GM21447 (cell line): ENCODE data around the gene HLTF.
A peak's percentile ranks its signal among the peaks of the same experiment; 100 is the strongest.
"Not testable (repeated sequence)": the region's sequence is repeated elsewhere in the genome, so short reads cannot be mapped to it uniquely, and the experiment has no call there.

Experiments
- ATAC-seq: cut with Tn5 transposase; IDR thresholded peaks from one replicate; pipeline ENCODE4 v1.9.1; 2021; ENCODE audit not compliant: unreplicated experiment

Gene HLTF, protein sequence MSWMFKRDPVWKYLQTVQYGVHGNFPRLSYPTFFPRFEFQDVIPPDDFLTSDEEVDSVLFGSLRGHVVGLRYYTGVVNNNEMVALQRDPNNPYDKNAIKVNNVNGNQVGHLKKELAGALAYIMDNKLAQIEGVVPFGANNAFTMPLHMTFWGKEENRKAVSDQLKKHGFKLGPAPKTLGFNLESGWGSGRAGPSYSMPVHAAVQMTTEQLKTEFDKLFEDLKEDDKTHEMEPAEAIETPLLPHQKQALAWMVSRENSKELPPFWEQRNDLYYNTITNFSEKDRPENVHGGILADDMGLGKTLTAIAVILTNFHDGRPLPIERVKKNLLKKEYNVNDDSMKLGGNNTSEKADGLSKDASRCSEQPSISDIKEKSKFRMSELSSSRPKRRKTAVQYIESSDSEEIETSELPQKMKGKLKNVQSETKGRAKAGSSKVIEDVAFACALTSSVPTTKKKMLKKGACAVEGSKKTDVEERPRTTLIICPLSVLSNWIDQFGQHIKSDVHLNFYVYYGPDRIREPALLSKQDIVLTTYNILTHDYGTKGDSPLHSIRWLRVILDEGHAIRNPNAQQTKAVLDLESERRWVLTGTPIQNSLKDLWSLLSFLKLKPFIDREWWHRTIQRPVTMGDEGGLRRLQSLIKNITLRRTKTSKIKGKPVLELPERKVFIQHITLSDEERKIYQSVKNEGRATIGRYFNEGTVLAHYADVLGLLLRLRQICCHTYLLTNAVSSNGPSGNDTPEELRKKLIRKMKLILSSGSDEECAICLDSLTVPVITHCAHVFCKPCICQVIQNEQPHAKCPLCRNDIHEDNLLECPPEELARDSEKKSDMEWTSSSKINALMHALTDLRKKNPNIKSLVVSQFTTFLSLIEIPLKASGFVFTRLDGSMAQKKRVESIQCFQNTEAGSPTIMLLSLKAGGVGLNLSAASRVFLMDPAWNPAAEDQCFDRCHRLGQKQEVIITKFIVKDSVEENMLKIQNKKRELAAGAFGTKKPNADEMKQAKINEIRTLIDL

GRCh38 chr3:149086232-149086988, at the start of gene HLTF:
Gene HLTF, minus strand, starts transcription at chr3:149086533. Its CDS starts 197 bp downstream, at chr3:149086336.
- peak; percentile 99 for ATAC-seq

DNA sequence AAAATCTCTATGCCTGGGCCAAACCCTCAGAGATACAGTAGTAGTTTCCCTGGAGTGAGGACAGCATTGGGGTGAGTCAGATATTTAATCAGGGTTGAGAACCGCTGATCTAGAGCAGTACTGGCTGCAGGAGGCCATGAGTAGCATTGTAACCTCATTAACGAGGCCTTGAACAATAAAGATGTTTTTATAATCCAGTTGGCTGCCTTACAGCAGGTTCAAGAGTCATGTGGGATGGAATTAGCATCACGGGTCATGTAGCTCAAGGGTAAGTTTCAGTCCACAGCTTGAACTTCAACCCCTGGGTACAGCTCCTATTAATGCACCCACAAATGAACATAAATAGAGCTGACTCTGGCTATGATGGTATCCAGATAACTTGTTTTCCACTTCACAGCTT, 48.2 kb upstream of the HLTF start:
- no peak for ATAC-seq

GRCh38 chr3:149131589-149131988, 45.3 kb upstream of the HLTF start:
- ATAC-seq, result no peak

- peak; percentile 91 for ATAC-seq
These were observed 43.2 kb upstream of the HLTF start, which contains the start of gene HPS3 for GRCh38 chr3:149129326-149130205. Gene HPS3, plus strand, starts transcription at chr3:149129638. Its CDS starts 86 bp downstream, at chr3:149129724.

- peak; percentile 17 for ATAC-seq
These were observed 42.5 kb upstream of the HLTF start for GRCh38 chr3:149128821-149129220.

GRCh38 chr3:149122721-149123578, 36.6 kb upstream of the HLTF start:
- ATAC-seq, result no peak

GRCh38 chr3:149120051-149120972, 34.0 kb upstream of the HLTF start:
- ATAC-seq, result peak; percentile 86

DNA sequence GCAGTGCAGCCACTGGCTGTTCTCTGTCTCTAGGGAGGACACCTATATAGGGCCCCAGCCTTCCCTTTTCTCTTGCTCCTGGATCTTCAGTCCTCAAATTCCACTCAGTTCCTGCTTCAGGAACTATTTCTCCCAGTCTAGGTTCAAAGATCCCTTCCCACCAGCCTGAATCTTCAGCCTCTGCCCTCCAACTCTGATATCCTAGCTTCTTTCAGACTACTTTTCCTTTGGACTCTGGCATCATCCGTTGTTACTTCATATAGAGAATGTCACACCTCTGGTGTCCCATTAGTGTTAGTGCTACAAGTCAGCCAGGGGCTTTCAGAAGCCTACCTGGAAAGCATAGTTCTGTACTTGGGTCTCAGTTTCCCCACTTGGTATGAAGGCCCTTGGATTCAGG, 33.1 kb upstream of the HLTF start:
- ATAC-seq, result no peak

DNA sequence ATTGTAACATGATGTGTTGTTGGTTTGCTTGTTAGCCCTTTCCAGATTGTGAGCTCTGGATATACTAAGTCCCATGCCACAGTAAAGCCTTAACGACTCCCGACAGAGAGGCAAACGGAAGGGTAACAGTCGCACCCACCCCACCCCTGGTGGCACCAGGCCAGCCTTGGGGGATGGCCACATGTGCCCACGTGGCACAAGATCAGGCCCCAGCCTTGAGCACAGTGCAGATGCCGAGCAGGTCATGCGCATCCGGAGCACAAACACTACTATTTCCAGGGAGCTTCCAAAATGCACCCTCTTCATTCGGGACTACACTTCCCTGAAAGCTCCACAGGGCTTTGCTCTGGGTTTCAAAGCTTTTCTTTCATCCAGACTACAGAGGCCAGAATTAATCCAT, 32.4 kb upstream of the HLTF start:
- ATAC-seq, result no peak

DNA sequence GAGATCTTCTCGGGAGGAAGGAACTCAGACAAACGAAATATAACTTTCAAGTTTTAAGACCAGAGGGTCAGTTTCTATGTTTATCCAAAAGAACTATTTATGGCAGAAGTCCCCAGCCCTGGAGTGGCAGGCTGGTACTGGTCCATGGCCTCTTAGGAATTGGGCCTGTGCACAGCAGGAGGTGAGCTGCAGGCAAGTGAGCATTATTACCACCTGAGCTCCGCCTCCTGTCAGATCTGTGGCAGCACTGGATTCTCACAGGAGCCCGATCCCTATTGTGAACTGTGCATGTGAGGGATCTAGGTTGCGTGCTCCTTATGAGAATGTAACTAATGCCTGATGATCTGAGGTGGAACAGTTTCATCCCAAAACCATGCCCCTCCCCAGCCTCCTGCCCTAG, 28.8 kb upstream of the HLTF start:
- ATAC-seq, result no peak

DNA sequence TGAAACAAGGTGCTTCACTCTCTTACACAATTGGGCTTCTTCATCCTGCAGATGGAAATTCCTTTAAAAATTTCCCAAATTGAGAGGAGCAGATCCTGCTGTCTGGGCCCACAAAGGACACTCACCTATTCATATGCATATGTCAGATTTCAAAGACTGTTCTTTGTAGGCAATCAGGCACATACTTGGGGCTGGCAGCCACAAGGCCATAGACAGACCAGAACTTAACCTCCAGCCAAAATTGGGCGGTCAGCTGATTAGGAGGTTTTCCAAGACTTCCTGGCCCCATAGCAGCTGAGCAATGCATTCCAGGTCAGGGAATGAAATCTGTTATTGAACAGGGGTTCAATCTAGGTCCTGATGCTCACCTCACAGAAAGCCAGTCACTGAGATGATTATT, 28.1 kb upstream of the HLTF start:
- ATAC-seq, result no peak

GRCh38 chr3:149104484-149104883, 18.2 kb upstream of the HLTF start:
- ATAC-seq, result no peak

DNA sequence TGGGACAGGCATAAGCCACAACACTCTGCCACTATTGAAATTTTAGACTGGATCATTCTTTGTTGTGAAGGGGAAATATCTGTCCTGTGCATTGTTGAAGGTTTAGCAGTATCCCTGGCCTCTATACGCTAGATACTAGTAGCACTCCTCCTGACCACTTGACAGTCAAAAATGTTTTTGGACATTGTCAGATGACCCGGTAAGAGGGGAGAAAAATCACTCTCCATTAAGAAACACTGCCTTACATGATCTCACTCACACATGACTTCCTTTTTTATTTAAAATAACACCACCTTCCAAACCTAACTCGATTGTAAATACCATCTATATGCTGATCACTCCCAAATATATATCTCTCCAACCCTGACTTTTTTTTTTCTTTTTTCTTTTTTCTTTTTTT, 15.3 kb upstream of the HLTF start:
- ATAC-seq, result no peak

- no peak for ATAC-seq
These were observed 14.8 kb upstream of the HLTF start for GRCh38 chr3:149101154-149101553.

DNA sequence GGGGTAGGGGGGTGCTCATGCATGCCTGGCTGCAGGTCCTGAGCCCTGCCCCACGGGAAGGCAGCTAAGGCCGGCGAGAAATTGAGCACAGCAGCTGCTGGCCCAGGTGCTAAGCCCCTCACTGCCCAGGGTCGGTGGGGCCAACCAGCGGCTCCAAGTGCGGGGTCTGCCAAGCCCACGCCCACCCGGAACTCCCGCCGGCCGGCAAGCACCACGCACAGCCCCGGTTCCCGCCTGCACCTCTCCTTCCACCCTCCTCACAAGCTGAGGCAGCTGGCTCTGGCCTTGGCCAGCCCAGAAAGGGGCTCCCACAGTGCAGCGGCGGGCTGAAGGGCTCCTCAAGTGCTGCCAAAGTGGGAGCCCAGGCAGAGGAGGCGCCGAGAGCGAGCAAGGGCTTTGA, 11.7 kb upstream of the HLTF start:
- not testable (repeated sequence) for ATAC-seq

GRCh38 chr3:149095487-149095886, 9.2 kb upstream of the HLTF start:
- ATAC-seq, result peak; percentile 85

DNA sequence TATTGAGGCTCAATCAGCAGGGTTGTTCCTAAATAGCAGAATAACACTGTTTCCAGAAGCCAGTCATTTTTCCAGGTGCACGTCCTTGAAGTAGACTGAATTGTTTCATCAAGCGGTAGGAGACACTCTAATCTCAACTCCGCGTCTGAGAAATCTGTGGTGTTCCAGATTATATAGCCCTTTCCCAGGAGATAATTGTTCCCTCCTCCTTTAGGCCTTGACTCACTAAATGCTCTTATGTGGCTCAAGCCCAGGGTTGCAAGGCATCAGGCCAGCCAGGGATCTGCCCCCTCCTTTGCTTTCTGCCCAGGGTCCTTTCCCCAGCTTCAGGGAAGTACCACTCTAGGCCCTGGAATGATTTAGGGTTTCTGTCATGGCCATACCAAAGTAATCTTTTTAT, 5.7 kb upstream of the HLTF start:
- ATAC-seq, result no peak

- no peak for ATAC-seq
These were observed 4.6 kb upstream of the HLTF start for GRCh38 chr3:149090907-149091306.
